Measurements from ENCODE around the gene ABCD4.

ABCD4 gene

GRCh38 chr14:74242021-74242779, 60.5 kb downstream of the ABCD4 start:
- no peak for DNase-seq
- peaks cover 33% of the 10 kb centered on the region for H3K27me3 ChIP-seq (replicated peaks; ENCODE audit: insufficient read depth, low read length)
- H4K20me1 ChIP-seq (ENCODE audit: insufficient read depth, low read length), result no peaks in the 10 kb centered on the region
- H3K9me2 ChIP-seq (replicated peaks; ENCODE audit: insufficient read depth, low read length), result no peaks in the 10 kb centered on the region
- no peak overlapping the region for H3K4me3 ChIP-seq (ENCODE audit: low read length)
- no peak for TF ChIP-seq EZH2 (optimal IDR thresholded peaks at IDR 0.05; ENCODE audit: low read depth, low read length)
- no peak for TF ChIP-seq EZH2phosphoT487 (IDR thresholded peaks at IDR 0.05; ENCODE audit: low read length)
- TF ChIP-seq CTCF (IDR thresholded peaks at IDR 0.05; ENCODE audit: low read length), result no peak
- no peak overlapping the region for H3K4me2 ChIP-seq (ENCODE audit: low read depth, low read length)
- H3K79me2 ChIP-seq (ENCODE audit: low read length), result no peaks in the 10 kb centered on the region
- H3K9ac ChIP-seq (ENCODE audit: low read length), result no peak overlapping the region
- H3F3A ChIP-seq (ENCODE audit: insufficient read depth, low read length), result no peaks in the 10 kb centered on the region
- no peaks in the 10 kb centered on the region for H3K9me3 ChIP-seq (replicated peaks; ENCODE audit: insufficient read depth, low read length)
- H3K4me1 ChIP-seq (ENCODE audit: low read length), result no peaks in the 10 kb centered on the region
- no peaks in the 10 kb centered on the region for H3K36me3 ChIP-seq (replicated peaks; ENCODE audit: insufficient read depth, low read length)
- no peak overlapping the region for H3K27ac ChIP-seq (ENCODE audit: low read length)
- H2AFZ ChIP-seq (ENCODE audit: low read length), result no peak overlapping the region

- Histone ChIP-seq H3K4me2 (ENCODE audit: low read depth, low read length) (no peak overlapping the region), H2AFZ (ENCODE audit: low read length) (no peak overlapping the region), H3K27ac (ENCODE audit: low read length) (no peak overlapping the region), H3K27me3 (replicated peaks; ENCODE audit: insufficient read depth, low read length) (peaks cover 33% of the 10 kb centered on the region), H3K9me2 (replicated peaks; ENCODE audit: insufficient read depth, low read length) (no peaks in the 10 kb centered on the region), H3K36me3 (replicated peaks; ENCODE audit: insufficient read depth, low read length) (no peaks in the 10 kb centered on the region), H3K79me2 (ENCODE audit: low read length) (no peaks in the 10 kb centered on the region), H4K20me1 (ENCODE audit: insufficient read depth, low read length) (no peaks in the 10 kb centered on the region), H3F3A (ENCODE audit: insufficient read depth, low read length) (no peaks in the 10 kb centered on the region), H3K4me1 (ENCODE audit: low read length) (no peaks in the 10 kb centered on the region), H3K4me3 (ENCODE audit: low read length) (no peak overlapping the region), H3K9me3 (replicated peaks; ENCODE audit: insufficient read depth, low read length) (no peaks in the 10 kb centered on the region), H3K9ac (ENCODE audit: low read length) (no peak overlapping the region)
- DNase-seq, result no peak
- TF ChIP-seq CTCF (IDR thresholded peaks at IDR 0.05; ENCODE audit: low read length), result no peak
- TF ChIP-seq EZH2phosphoT487 (IDR thresholded peaks at IDR 0.05; ENCODE audit: low read length), result no peak
- TF ChIP-seq EZH2 (optimal IDR thresholded peaks at IDR 0.05; ENCODE audit: low read depth, low read length), result no peak
Observed at GRCh38 chr14:74241652-74242017, 61.1 kb downstream of the ABCD4 start.

GRCh38 chr14:74240794-74241651, 61.7 kb downstream of the ABCD4 start:
- H3K79me2 ChIP-seq (ENCODE audit: low read length), result no peaks in the 10 kb centered on the region
- H3K4me3 ChIP-seq (ENCODE audit: low read length), result no peak overlapping the region
- no peaks in the 10 kb centered on the region for H3F3A ChIP-seq (ENCODE audit: insufficient read depth, low read length)
- no peaks in the 10 kb centered on the region for H3K4me1 ChIP-seq (ENCODE audit: low read length)
- no peak overlapping the region for H3K9ac ChIP-seq (ENCODE audit: low read length)
- TF ChIP-seq EZH2 (optimal IDR thresholded peaks at IDR 0.05; ENCODE audit: low read depth, low read length), result no peak
- no peak for TF ChIP-seq CTCF (IDR thresholded peaks at IDR 0.05; ENCODE audit: low read length)
- no peak for TF ChIP-seq EZH2phosphoT487 (IDR thresholded peaks at IDR 0.05; ENCODE audit: low read length)
- no peaks in the 10 kb centered on the region for H3K36me3 ChIP-seq (replicated peaks; ENCODE audit: insufficient read depth, low read length)
- no peak overlapping the region for H2AFZ ChIP-seq (ENCODE audit: low read length)
- H3K4me2 ChIP-seq (ENCODE audit: low read depth, low read length), result no peak overlapping the region
- no peaks in the 10 kb centered on the region for H3K9me3 ChIP-seq (replicated peaks; ENCODE audit: insufficient read depth, low read length)
- H3K27me3 ChIP-seq (replicated peaks; ENCODE audit: insufficient read depth, low read length), result peaks cover 33% of the 10 kb centered on the region
- no peak overlapping the region for H3K27ac ChIP-seq (ENCODE audit: low read length)
- H4K20me1 ChIP-seq (ENCODE audit: insufficient read depth, low read length), result no peaks in the 10 kb centered on the region
- DNase-seq, result no peak
- no peaks in the 10 kb centered on the region for H3K9me2 ChIP-seq (replicated peaks; ENCODE audit: insufficient read depth, low read length)
